Breast epithelium (tissue), 4 donors: ENCODE measurements around the gene PTBP3. TPM values are rescaled to one million over a fixed set of nuclear protein-coding genes. Genes with fewer than 3 reads are reported as not detected.

Experiments used
- DNase-seq, 2 donors: peaks; one replicate each; pipeline ENCODE4 v3.0.0-alpha.2; 2019; ENCODE audit warnings: low spot score in 2 of 2
- H3K27ac ChIP-seq, 2 donors: fragments of 200-600 bp; sonication (generic) in 1 of 2; one replicate each; pipeline ENCODE4 v1.5.1; 2016 to 2019; ENCODE audit warnings: mild to moderate bottlenecking in 1 of 2
- H3K27me3 ChIP-seq, 2 donors: fragments of 200-600 bp; sonication (generic) in 1 of 2; one replicate each; pipeline versions ENCODE4 v1.5.1 to v1.6.0; 2017 to 2019; ENCODE audit warnings: control low read depth in 1 of 2, mild to moderate bottlenecking in 1 of 2
- H3K36me3 ChIP-seq: fragments of 200-600 bp; one replicate; pipeline ENCODE4 v1.5.1; 2019
- H3K4me1 ChIP-seq, 2 donors: fragments of 200-600 bp; sonication (generic); one replicate each; pipeline ENCODE4 v1.5.1; 2016 to 2019; ENCODE audit warnings: control low read depth in 1 of 2
- H3K4me3 ChIP-seq, 3 donors: fragments of 200-600 bp; sonication (generic); 1 replicate in 2 of 3; 2 replicates in 1 of 3; pipeline ENCODE4 v1.5.1; 2016 to 2019; ENCODE audit warnings: mild to moderate bottlenecking in 3 of 3, moderate library complexity in 2 of 3
- H3K9me3 ChIP-seq, 2 donors: fragments of 200-600 bp; sonication (generic) in 1 of 2; one replicate each; pipeline ENCODE4 v1.5.1; 2016 to 2019; ENCODE audit warnings: control low read depth in 1 of 2
- CTCF ChIP-seq, 3 donors: fragments of 450-650 bp; IDR thresholded peaks; one replicate each; pipeline ENCODE4 v1.5.1; 2016 to 2017; ENCODE audit warnings: antibody characterized with exemption in 3 of 3, mild to moderate bottlenecking in 3 of 3, moderate library complexity in 3 of 3
- POLR2A ChIP-seq: fragments of 450-650 bp; IDR thresholded peaks from one replicate; pipeline ENCODE4 v1.6.1; 2016; ENCODE audit warnings: antibody characterized with exemption, mild to moderate bottlenecking, moderate library complexity
- POLR2AphosphoS5 ChIP-seq, 3 donors: sonication (generic); formaldehyde crosslinking; IDR thresholded peaks; one replicate each; pipeline ENCODE4 v1.6.1; 2017; ENCODE audit warnings: antibody characterized with exemption in 3 of 3
- intact Hi-C: fragments of 100-400 bp; cut with DNase I; formaldehyde crosslinking; loops from one replicate; pipeline ENCODE4 v1.15.1; 2023; ENCODE audit warnings: low total_unique reads
- total RNA-seq, 3 donors: library from RNA; depleted of rRNA; stranded (reverse); fragments of >200 nt; gene quantifications; one replicate each; pipeline ENCODE4 v1.1.0, GENCODE V29; 2016

Gene PTBP3
- total RNA-seq, 3 donors from 2014 or later, result 30.6 to 80.2 (median 50.5) TPM

GRCh38 chr9:112170235-112170634 is 163.2 kb downstream of the PTBP3 start:
- Histone ChIP-seq H3K4me1 (peaks cover 0 to 2% of the 10 kb centered on the region in 2 donors), H3K4me3 (no peak overlapping the region), H3K36me3 (no peaks in the 10 kb centered on the region), H3K27me3 (no peaks in the 10 kb centered on the region), H3K27ac (peak overlapping the region; percentile 30 to 40), H3K9me3 (no peaks in the 10 kb centered on the region)
- intact Hi-C loops, result no loop called here
- peak in 1 of 2 donors; percentile 26 for DNase-seq
- TF ChIP-seq POLR2AphosphoS5 (IDR thresholded peaks at IDR 0.05) (no peak), POLR2A (no peak), CTCF (IDR thresholded peaks at IDR 0.05) (no peak)

- DNase-seq, result no peak
- TF ChIP-seq POLR2AphosphoS5 (IDR thresholded peaks at IDR 0.05) (no peak), CTCF (IDR thresholded peaks at IDR 0.05) (no peak), POLR2A (no peak)
- Histone ChIP-seq H3K27me3 (no peaks in the 10 kb centered on the region), H3K36me3 (no peaks in the 10 kb centered on the region), H3K4me3 (no peak overlapping the region), H3K4me1 (no peaks in the 10 kb centered on the region), H3K27ac (no peak overlapping the region), H3K9me3 (no peaks in the 10 kb centered on the region)
- intact Hi-C loops, result no loop called here
Observed at GRCh38 chr9:112169368-112169767, 164.1 kb downstream of the PTBP3 start.

- Histone ChIP-seq H3K27ac (no peak overlapping the region), H3K4me3 (no peak overlapping the region), H3K27me3 (no peaks in the 10 kb centered on the region), H3K36me3 (no peaks in the 10 kb centered on the region), H3K9me3 (no peaks in the 10 kb centered on the region), H3K4me1 (no peaks in the 10 kb centered on the region)
- intact Hi-C loops, result no loop called here
- DNase-seq, result no peak
- no peak for TF ChIP-seq POLR2A
- TF ChIP-seq POLR2AphosphoS5 (IDR thresholded peaks at IDR 0.05), result no peak
- no peak for TF ChIP-seq CTCF (IDR thresholded peaks at IDR 0.05)
Observed at GRCh38 chr9:112168197-112168596, 165.2 kb downstream of the PTBP3 start.

Other genes with a start within 250 kb of the PTBP3 start
- gene SUSD1, start 158.3 kb downstream of the PTBP3 start, total RNA-seq, result 10 to 100 TPM in 2 of 3 donors, 1 to 10 TPM in 1; 6.4 to 17.3 (median 13.1) TPM
- 100 to 1,000 TPM in 1 of 3 donors, 10 to 100 TPM in 2; 30.7 to 124 (median 52.8) TPM for gene HSDL2, start 46.5 kb upstream of the PTBP3 start, total RNA-seq
- 10 to 100 TPM in 2 of 3 donors, 1 to 10 TPM in 1; 2.9 to 16.5 (median 11.8) TPM for gene KIAA1958, start 153.2 kb upstream of the PTBP3 start, total RNA-seq